ENCODE results near the gene STRAP. TPM values are rescaled to one million over a fixed set of nuclear protein-coding genes. Genes with fewer than 3 reads are reported as not detected.
A peak's percentile ranks its signal among the peaks of the same experiment; 100 is the strongest.

STRAP gene
- total and polyA plus RNA-seq, 2 experiments from 2014 or later = 229 to 403 TPM

DNA sequence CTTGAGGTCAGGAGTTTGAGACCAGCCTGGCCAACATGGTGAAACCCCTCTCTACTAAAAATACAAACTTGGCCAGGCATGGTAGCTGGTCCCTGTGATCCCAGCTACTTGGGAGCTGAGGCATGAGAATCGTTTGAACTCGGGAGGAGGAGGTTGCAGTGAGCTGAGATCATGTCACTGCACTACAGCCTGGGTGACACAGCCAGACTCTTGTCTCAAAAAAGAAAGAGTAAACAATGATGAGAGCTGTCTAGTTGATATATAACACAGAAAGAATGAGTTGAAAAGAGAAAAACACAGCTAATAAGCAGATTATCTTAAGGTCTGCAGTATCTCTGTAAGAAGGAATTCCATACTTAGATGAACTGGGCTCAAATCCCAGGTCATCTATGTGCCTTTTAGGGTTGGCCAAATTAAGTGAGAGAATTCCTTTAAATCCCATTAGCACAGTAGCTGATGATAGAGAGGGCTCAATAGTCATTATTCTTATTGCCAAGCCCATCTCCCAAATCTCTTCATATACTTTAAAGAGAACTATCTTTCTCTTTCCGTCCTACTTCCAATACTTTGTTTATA lies 31.1 kb upstream of the STRAP start (continued):
- TF ChIP-seq CTCF (conservative IDR thresholded peaks at IDR 0.05; ENCODE audit: low read depth in 2 of 2) (no peak), EZH2 (IDR thresholded peaks at IDR 0.05; ENCODE audit: low read depth, unreplicated experiment) (no peak), EZH2phosphoT487 (IDR thresholded peaks at IDR 0.05; ENCODE audit: unreplicated experiment) (no peak), ZNF331 (CRISPR knock-in tag; IDR thresholded peaks at IDR 0.05; ENCODE audit: low read depth) (no peak), NANOG (IDR thresholded peaks at IDR 0.05; ENCODE audit: borderline replicate concordance) (no peak), ZNF114 (CRISPR knock-in tag; IDR thresholded peaks at IDR 0.05) (no peak), POLR2AphosphoS5 (IDR thresholded peaks at IDR 0.05; ENCODE audit: low read depth) (no peak)
- TF ChIP-seq, protein P1, sequence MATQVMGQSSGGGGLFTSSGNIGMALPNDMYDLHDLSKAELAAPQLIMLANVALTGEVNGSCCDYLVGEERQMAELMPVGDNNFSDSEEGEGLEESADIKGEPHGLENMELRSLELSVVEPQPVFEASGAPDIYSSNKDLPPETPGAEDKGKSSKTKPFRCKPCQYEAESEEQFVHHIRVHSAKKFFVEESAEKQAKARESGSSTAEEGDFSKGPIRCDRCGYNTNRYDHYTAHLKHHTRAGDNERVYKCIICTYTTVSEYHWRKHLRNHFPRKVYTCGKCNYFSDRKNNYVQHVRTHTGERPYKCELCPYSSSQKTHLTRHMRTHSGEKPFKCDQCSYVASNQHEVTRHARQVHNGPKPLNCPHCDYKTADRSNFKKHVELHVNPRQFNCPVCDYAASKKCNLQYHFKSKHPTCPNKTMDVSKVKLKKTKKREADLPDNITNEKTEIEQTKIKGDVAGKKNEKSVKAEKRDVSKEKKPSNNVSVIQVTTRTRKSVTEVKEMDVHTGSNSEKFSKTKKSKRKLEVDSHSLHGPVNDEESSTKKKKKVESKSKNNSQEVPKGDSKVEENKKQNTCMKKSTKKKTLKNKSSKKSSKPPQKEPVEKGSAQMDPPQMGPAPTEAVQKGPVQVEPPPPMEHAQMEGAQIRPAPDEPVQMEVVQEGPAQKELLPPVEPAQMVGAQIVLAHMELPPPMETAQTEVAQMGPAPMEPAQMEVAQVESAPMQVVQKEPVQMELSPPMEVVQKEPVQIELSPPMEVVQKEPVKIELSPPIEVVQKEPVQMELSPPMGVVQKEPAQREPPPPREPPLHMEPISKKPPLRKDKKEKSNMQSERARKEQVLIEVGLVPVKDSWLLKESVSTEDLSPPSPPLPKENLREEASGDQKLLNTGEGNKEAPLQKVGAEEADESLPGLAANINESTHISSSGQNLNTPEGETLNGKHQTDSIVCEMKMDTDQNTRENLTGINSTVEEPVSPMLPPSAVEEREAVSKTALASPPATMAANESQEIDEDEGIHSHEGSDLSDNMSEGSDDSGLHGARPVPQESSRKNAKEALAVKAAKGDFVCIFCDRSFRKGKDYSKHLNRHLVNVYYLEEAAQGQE (IDR thresholded peaks at IDR 0.05; ENCODE audit: unreplicated experiment) = no peak

DNA sequence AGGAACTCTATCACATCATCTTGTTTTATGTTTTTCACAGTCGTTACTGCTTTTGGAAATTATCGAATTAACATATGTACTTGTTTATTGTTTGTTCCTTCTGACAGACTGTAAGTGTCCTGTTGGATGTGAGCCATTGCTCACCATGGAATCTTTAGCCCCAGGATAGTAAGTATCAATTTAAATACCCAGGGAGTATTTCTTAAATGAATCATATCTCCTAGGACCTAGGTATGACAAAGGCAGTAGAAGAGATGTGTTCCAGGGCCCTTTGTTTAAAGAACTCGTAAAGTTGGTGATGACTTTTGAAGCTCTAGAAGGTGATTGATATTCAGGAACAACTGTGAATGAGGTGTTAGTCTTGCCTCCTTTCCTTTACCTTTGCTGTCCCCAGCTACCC lies 30.3 kb upstream of the STRAP start:
- no peaks in the 10 kb centered on the region for H3K36me3 ChIP-seq (ENCODE audit: insufficient read depth)
- Mint-ChIP-seq H3K36me3 (ENCODE audit: low read depth) (no peaks in the 10 kb centered on the region), H3K9me3 (no peaks in the 10 kb centered on the region), H3K27me3 (ENCODE audit: insufficient read depth, low read depth, poor library complexity) (no peaks in the 10 kb centered on the region), H3K4me3 (no peak overlapping the region), H3K4me1 (no peaks in the 10 kb centered on the region), H3K27ac (no peak overlapping the region; the same call in 1 of the 2 replicates)
- no peaks in the 10 kb centered on the region for H3F3A ChIP-seq (replicated peaks; ENCODE audit: low read depth)
- no peak for ATAC-seq
- H3K9me2 ChIP-seq (ENCODE audit: insufficient read depth) = 0 out of 2 replicates have a peak, but pooled peaks cover 3% of the 10 kb centered on the region
- no peak overlapping the region for H3K4me3 ChIP-seq
- H3K79me2 ChIP-seq (replicated peaks; ENCODE audit: insufficient read depth) = no peaks in the 10 kb centered on the region
- H3K4me2 ChIP-seq = no peak overlapping the region
- 0 out of 2 replicates have a peak overlapping the region, but pooled peaks have one; percentile 9 for H2AFZ ChIP-seq
- no peak for DNase-seq (ENCODE audit: low spot score)
- H3K27me3 ChIP-seq (ENCODE audit: insufficient read depth) = no peaks in the 10 kb centered on the region
- no peak overlapping the region for H3K27ac ChIP-seq (ENCODE audit: low read depth)
- H4K20me1 ChIP-seq (replicated peaks; ENCODE audit: insufficient read depth) = no peaks in the 10 kb centered on the region
- no peaks in the 10 kb centered on the region for H3K4me1 ChIP-seq (ENCODE audit: insufficient read depth)
- TF ChIP-seq, protein P2, sequence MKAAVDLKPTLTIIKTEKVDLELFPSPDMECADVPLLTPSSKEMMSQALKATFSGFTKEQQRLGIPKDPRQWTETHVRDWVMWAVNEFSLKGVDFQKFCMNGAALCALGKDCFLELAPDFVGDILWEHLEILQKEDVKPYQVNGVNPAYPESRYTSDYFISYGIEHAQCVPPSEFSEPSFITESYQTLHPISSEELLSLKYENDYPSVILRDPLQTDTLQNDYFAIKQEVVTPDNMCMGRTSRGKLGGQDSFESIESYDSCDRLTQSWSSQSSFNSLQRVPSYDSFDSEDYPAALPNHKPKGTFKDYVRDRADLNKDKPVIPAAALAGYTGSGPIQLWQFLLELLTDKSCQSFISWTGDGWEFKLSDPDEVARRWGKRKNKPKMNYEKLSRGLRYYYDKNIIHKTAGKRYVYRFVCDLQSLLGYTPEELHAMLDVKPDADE (IDR thresholded peaks at IDR 0.05) = no peak
- no peak for TF ChIP-seq ZNF114 (CRISPR knock-in tag; IDR thresholded peaks at IDR 0.05)
- no peak for TF ChIP-seq CTCF (conservative IDR thresholded peaks at IDR 0.05; ENCODE audit: low read depth in 2 of 2)
- no peak for TF ChIP-seq EZH2phosphoT487 (IDR thresholded peaks at IDR 0.05; ENCODE audit: unreplicated experiment)
